ENCODE data around the gene SNAPC1.

DNA sequence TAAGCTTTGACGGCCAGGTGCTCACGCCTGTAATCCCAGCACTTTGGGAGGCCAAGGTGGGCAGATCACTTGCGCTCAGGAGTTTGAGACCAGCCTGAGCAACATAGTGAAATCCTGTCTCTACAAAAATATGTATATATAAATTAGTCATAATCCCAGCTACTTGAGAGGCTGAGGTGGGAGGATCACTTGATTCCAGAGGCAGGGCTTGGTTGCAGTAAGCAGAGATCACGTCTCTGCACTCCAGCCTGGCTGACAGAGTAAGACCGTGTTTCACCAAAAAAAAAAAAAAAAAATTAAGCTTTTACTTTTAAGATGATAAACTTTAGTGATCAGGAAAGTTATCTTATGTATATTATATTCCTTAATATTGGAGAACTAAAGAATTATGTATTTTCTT, 18.0 kb upstream of the SNAPC1 start:
- TF ChIP-seq, protein P1, sequence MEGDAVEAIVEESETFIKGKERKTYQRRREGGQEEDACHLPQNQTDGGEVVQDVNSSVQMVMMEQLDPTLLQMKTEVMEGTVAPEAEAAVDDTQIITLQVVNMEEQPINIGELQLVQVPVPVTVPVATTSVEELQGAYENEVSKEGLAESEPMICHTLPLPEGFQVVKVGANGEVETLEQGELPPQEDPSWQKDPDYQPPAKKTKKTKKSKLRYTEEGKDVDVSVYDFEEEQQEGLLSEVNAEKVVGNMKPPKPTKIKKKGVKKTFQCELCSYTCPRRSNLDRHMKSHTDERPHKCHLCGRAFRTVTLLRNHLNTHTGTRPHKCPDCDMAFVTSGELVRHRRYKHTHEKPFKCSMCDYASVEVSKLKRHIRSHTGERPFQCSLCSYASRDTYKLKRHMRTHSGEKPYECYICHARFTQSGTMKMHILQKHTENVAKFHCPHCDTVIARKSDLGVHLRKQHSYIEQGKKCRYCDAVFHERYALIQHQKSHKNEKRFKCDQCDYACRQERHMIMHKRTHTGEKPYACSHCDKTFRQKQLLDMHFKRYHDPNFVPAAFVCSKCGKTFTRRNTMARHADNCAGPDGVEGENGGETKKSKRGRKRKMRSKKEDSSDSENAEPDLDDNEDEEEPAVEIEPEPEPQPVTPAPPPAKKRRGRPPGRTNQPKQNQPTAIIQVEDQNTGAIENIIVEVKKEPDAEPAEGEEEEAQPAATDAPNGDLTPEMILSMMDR (conservative IDR thresholded peaks at IDR 0.05 in 1 of 2, IDR thresholded peaks at IDR 0.05 in 1 of 2; ENCODE audit: low read depth in 1 of 2, low read length in 2 of 2): no peak
- TF ChIP-seq EZH2 (IDR thresholded peaks at IDR 0.05; ENCODE audit: low read length, missing control alignments): no peak

Measured in fibroblast of lung (primary cell).